Measurements from ENCODE around the gene MAPK8IP1.

DNA sequence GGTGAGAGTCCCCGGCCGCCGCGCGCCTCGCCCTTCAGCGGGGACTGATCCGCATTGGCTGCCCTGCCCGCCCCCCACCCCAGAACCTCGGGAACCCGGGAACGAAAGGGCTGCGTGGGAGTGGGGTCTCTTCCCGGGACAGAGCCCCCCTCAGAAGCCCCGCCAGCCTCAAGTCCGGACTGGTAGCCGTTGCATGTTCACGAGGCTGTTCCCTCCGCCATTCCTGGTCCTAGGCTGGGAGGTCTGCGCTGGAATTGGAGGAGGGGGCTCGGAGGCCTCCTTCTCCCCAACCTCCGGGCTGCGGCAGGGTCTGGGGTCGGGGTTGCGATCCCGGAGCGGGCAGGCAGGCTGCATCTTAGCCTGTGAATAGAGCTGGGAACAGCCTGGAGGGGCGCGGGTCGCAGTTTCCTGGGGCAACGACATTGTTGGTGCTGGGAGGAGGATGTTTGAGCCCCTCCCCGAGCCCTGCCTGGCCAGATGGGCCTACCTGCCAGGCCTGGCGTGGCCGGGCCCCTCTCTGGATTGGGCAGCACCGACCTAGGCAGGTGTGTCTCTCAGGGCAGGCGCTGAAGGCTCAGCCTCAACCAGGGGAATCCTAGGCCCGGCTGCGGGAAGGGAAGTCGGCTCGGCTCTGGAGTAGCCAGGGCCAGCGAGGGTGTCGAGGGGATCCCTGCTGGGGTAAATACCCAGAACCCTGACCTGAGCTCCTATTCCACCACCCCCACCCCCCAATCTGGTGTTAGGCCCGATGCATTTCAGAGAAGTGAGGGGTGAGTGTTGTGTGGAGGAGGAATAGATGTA, 670 bp downstream of the MAPK8IP1 start:
- TF ChIP-seq POLR2A (IDR thresholded peaks at IDR 0.05; ENCODE audit: low read length): no peak
- TF ChIP-seq GATA1 (IDR thresholded peaks at IDR 0.05; ENCODE audit: low read depth, low read length): no peak

All from erythroblast (primary cell).